Liver (tissue), 9 donors: Measurements from ENCODE around the gene CXCR4. TPM values are rescaled to one million over a fixed set of nuclear protein-coding genes. Genes with fewer than 3 reads are reported as not detected.
"Not testable (repeated sequence)": the region's sequence is repeated elsewhere in the genome, so short reads cannot be mapped to it uniquely, and the experiment has no call there.

Experiments
- DNase-seq: peaks from one replicate; pipeline ENCODE4 v3.0.0-alpha.2; 2017; ENCODE audit warnings: low spot score
- H3K27ac ChIP-seq, 2 donors: one replicate each; pipeline ENCODE4 v1.7.0; 2013; ENCODE audit warnings: inconsistent platforms in 2 of 2, low read length in 2 of 2, control low read depth in 1 of 2, low read depth in 1 of 2, mild to moderate bottlenecking in 1 of 2
- H3K27me3 ChIP-seq, 4 donors: one replicate each; pipeline versions ENCODE4 v1.6.1 to v1.7.0; 2013; ENCODE audit warnings: low read length in 3 of 4, inconsistent platforms in 1 of 4, mild to moderate bottlenecking in 1 of 4, moderate library complexity in 1 of 4; ENCODE audit not compliant: control insufficient read depth in 4 of 4, insufficient read depth in 4 of 4
- H3K36me3 ChIP-seq, 4 donors: one replicate each; pipeline versions ENCODE4 v1.6.1 to v1.7.0; 2013; ENCODE audit warnings: low read length in 3 of 4, mild to moderate bottlenecking in 3 of 4, low read depth in 1 of 4, moderate library complexity in 1 of 4; ENCODE audit not compliant: control insufficient read depth in 4 of 4, insufficient read depth in 3 of 4
- H3K4me1 ChIP-seq, 4 donors: one replicate each; pipeline versions ENCODE4 v1.6.1 to v1.7.0; 2013; ENCODE audit warnings: low read length in 3 of 4, mild to moderate bottlenecking in 3 of 4, moderate library complexity in 1 of 4; ENCODE audit not compliant: control insufficient read depth in 4 of 4, insufficient read depth in 4 of 4
- H3K4me3 ChIP-seq, 3 donors: one replicate each; pipeline versions ENCODE4 v1.6.1 to v1.7.0; 2013; ENCODE audit warnings: low read length in 3 of 3, control low read depth in 1 of 3, low read depth in 1 of 3, mild to moderate bottlenecking in 1 of 3
- H3K9ac ChIP-seq, 2 donors: one replicate each; pipeline ENCODE4 v1.7.0; 2013; ENCODE audit warnings: low read length in 2 of 2, mild to moderate bottlenecking in 2 of 2, moderate library complexity in 2 of 2, control low read depth in 1 of 2, low read depth in 1 of 2
- H3K9me3 ChIP-seq, 4 donors: one replicate each; pipeline versions ENCODE4 v1.6.1 to v1.7.0; 2013; ENCODE audit warnings: low read length in 3 of 4; ENCODE audit not compliant: control insufficient read depth in 4 of 4
- ATF3 ChIP-seq: IDR thresholded peaks from 2 replicates; pipeline ENCODE4 v1.6.1; 2016; ENCODE audit warnings: antibody characterized with exemption
- EGR1 ChIP-seq, 2 donors: IDR thresholded peaks; 2 replicates each; pipeline ENCODE4 v1.6.1; 2016 to 2018; ENCODE audit warnings: antibody characterized with exemption in 2 of 2, low read depth in 2 of 2
- FOXA1 ChIP-seq: IDR thresholded peaks from 2 replicates; pipeline ENCODE4 v1.6.1; 2016; ENCODE audit warnings: antibody characterized with exemption
- FOXA2 ChIP-seq: IDR thresholded peaks from 2 replicates; pipeline ENCODE4 v1.6.1; 2016; ENCODE audit warnings: antibody characterized with exemption
- GABPA ChIP-seq, 2 donors: IDR thresholded peaks in 1 of 2; conservative IDR thresholded peaks in 1 of 2; 2 replicates each; pipeline ENCODE4 v1.6.1; 2016; ENCODE audit warnings: antibody characterized with exemption in 2 of 2, mild to moderate bottlenecking in 1 of 2, moderate library complexity in 1 of 2
- HNF4A ChIP-seq, 2 donors: conservative IDR thresholded peaks; 2 replicates each; pipeline ENCODE4 v1.6.1; 2016; ENCODE audit warnings: antibody characterized with exemption in 2 of 2, mild to moderate bottlenecking in 2 of 2
- JUND ChIP-seq, 2 donors: IDR thresholded peaks; 2 replicates each; pipeline ENCODE4 v1.6.1; 2016; ENCODE audit warnings: antibody characterized with exemption in 2 of 2
- NR2F2 ChIP-seq: IDR thresholded peaks from 2 replicates; pipeline ENCODE4 v1.6.1; 2016; ENCODE audit warnings: antibody characterized with exemption
- RAD21 ChIP-seq, 2 donors: IDR thresholded peaks; 2 replicates each; pipeline ENCODE4 v1.6.1; 2016; ENCODE audit warnings: antibody characterized with exemption in 2 of 2, mild to moderate bottlenecking in 2 of 2
- YY1 ChIP-seq: IDR thresholded peaks from 2 replicates; pipeline ENCODE4 v1.6.1; 2016; ENCODE audit warnings: antibody characterized with exemption, mild to moderate bottlenecking
- WGBS: extraction: QIAGEN DNeasy Blood & Tissue Kit; methylation state at CpG from one replicate; pipeline ENCODE4 v1.1.7; 2013; 5-methylcytosine and 5-hydroxymethylcytosine counted together
- polyA plus RNA-seq, 2 donors: library from polyadenylated mRNA; stranded (reverse) in 1 of 2; unstranded in 1 of 2; fragments of 200-250 nt in 1 of 2; fragments of >200 nt in 1 of 2; fragmentation: Nextera tagmentation in 1 of 2; extraction: Ambion mirVana in 1 of 2; gene quantifications; one replicate each; pipeline versions ENCODE4 v1.2.1 to v1.2.3, GENCODE V29; 2013 to 2015
- total RNA-seq, 2 donors: library from RNA; depleted of rRNA; stranded (reverse); fragments of >200 nt; gene quantifications; one replicate each; pipeline ENCODE4 v1.2.3, GENCODE V29; 2014
- TF ChIP-seq, protein P1 (sequence below): IDR thresholded peaks from 2 replicates; pipeline ENCODE4 v1.6.1; 2016; ENCODE audit warnings: antibody characterized with exemption, mild to moderate bottlenecking
- TF ChIP-seq, protein P2 (sequence below): IDR thresholded peaks from 2 replicates; pipeline ENCODE4 v1.6.1; 2016; ENCODE audit warnings: antibody characterized with exemption
- TF ChIP-seq, protein P3 (sequence below): fragments of 150-350 bp; IDR thresholded peaks from 2 replicates; pipeline ENCODE4 v1.5.1; 2017; ENCODE audit warnings: improper control_type of control experiment, low read depth, low read length; ENCODE audit not compliant: missing input control
- donor health status: healthy.
- donor health status: healthy.
- donor health status: healthy.
- donor health status: healthy.
- donor health status: healthy.

The CXCR4 gene
- total and polyA plus RNA-seq, 4 donors = 5.0 to 9.0 (median 6.1) TPM

DNA sequence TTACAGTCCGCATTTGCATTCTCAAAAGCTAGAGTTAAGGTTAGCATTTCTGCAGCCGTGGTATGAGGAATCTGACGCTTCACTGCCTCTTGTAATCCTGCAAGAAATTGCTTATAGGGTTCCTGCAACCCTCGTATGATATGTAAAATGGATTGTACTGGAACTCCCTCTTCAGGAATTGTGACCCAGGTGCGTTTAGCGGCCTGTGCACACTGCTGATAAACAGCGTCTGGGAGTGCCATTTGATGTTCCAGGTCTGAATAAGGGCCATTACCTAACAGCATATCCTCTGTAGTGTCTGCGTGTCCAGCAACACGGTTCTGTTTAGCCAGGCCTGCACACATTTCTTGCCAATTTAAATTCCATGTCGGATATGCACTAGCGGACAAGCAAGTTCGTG is 42.5 kb downstream of the CXCR4 start:
- H3K27me3 ChIP-seq = no peaks in the 10 kb centered on the region
- TF ChIP-seq, protein P1, sequence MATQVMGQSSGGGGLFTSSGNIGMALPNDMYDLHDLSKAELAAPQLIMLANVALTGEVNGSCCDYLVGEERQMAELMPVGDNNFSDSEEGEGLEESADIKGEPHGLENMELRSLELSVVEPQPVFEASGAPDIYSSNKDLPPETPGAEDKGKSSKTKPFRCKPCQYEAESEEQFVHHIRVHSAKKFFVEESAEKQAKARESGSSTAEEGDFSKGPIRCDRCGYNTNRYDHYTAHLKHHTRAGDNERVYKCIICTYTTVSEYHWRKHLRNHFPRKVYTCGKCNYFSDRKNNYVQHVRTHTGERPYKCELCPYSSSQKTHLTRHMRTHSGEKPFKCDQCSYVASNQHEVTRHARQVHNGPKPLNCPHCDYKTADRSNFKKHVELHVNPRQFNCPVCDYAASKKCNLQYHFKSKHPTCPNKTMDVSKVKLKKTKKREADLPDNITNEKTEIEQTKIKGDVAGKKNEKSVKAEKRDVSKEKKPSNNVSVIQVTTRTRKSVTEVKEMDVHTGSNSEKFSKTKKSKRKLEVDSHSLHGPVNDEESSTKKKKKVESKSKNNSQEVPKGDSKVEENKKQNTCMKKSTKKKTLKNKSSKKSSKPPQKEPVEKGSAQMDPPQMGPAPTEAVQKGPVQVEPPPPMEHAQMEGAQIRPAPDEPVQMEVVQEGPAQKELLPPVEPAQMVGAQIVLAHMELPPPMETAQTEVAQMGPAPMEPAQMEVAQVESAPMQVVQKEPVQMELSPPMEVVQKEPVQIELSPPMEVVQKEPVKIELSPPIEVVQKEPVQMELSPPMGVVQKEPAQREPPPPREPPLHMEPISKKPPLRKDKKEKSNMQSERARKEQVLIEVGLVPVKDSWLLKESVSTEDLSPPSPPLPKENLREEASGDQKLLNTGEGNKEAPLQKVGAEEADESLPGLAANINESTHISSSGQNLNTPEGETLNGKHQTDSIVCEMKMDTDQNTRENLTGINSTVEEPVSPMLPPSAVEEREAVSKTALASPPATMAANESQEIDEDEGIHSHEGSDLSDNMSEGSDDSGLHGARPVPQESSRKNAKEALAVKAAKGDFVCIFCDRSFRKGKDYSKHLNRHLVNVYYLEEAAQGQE = no peak
- H3K9me3 ChIP-seq = no peaks in the 10 kb centered on the region
- H3K4me1 ChIP-seq = no peaks in the 10 kb centered on the region
- H3K27ac ChIP-seq = no peak overlapping the region
- H3K9ac ChIP-seq = no peak overlapping the region
- no peak overlapping the region for H3K4me3 ChIP-seq
- 81% methylated on average over 12 of the region's 12 CpGs for WGBS
- DNase-seq = no peak
- no peaks in the 10 kb centered on the region for H3K36me3 ChIP-seq

DNA sequence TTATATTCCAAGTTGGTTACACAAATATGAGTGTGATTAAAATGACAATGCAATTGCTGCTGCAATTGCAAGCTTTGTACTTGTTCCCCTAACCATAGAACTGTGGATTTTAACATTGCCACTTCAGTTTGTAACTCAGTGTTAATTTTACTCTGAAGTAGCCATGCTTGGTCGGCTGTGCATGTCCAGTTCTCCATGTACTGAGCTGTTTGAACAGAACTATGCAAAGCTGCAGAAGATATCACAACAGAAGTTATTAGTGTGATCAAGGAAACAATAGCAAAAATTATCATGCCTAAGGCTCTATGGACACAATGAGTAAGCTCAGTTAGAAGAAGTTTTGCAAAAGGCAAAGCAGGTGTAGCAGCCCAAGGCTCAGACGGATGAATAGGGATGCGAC is 45.3 kb downstream of the CXCR4 start:
- no peak for DNase-seq

DNA sequence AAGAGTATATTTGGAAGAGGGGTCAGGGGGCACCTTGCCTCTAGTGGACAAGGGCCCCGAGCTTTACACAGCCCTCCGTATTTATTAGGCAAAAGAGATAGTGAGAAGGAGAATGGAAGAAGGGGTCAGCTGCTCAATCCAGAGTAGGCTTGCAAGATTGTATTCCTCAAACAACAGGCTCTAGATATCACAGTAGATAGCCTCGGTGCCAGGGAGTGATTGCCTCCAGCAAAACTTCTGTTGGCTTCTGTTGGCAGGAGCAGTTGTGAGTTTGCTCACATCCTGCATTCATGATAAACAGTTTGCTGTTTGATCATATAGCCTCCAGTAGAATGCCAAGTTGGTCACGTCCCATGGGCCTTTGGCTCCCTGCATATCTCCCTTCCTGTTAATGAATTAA is 46.1 kb downstream of the CXCR4 start:
- not testable (repeated sequence) for H3K27me3 ChIP-seq, H3K9me3 ChIP-seq, H3K36me3 ChIP-seq, H3K4me3 ChIP-seq, H3K9ac ChIP-seq, DNase-seq, H3K4me1 ChIP-seq, H3K27ac ChIP-seq
- 81% methylated on average over 4 of the region's 4 CpGs for WGBS

More for the DNA sequence above, 45.3 kb downstream of the CXCR4 start:
- Histone ChIP-seq H3K27ac (no peak overlapping the region), H3K4me1 (no peaks in the 10 kb centered on the region), H3K9ac (no peak overlapping the region), H3K36me3 (no peaks in the 10 kb centered on the region), H3K9me3 (no peaks in the 10 kb centered on the region), H3K27me3 (no peaks in the 10 kb centered on the region), H3K4me3 (no peak overlapping the region)
- 91% methylated on average over 3 of the region's 3 CpGs for WGBS
- TF ChIP-seq GABPA (IDR thresholded peaks at IDR 0.05 in 1 of 2, conservative IDR thresholded peaks at IDR 0.05 in 1 of 2) (no peak), HNF4A (conservative IDR thresholded peaks at IDR 0.05) (no peak), FOXA2 (no peak), JUND (IDR thresholded peaks at IDR 0.05) (no peak), YY1 (no peak)

- Histone ChIP-seq H3K9me3 (no peaks in the 10 kb centered on the region), H3K27ac (no peak overlapping the region), H3K4me1 (no peaks in the 10 kb centered on the region), H3K4me3 (no peak overlapping the region), H3K36me3 (no peaks in the 10 kb centered on the region), H3K27me3 (no peaks in the 10 kb centered on the region), H3K9ac (no peak overlapping the region)
- TF ChIP-seq RAD21 (IDR thresholded peaks at IDR 0.05) (no peak), NR2F2 (no peak), FOXA1 (no peak), EGR1 (IDR thresholded peaks at IDR 0.05; ENCODE audit: low read depth in 2 of 2) (no peak), JUND (IDR thresholded peaks at IDR 0.05) (no peak), ATF3 (no peak), FOXA2 (no peak)
- TF ChIP-seq, protein P2, sequence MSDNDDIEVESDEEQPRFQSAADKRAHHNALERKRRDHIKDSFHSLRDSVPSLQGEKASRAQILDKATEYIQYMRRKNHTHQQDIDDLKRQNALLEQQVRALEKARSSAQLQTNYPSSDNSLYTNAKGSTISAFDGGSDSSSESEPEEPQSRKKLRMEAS = no peak
- TF ChIP-seq, protein P1 = no peak
- TF ChIP-seq, protein P3, sequence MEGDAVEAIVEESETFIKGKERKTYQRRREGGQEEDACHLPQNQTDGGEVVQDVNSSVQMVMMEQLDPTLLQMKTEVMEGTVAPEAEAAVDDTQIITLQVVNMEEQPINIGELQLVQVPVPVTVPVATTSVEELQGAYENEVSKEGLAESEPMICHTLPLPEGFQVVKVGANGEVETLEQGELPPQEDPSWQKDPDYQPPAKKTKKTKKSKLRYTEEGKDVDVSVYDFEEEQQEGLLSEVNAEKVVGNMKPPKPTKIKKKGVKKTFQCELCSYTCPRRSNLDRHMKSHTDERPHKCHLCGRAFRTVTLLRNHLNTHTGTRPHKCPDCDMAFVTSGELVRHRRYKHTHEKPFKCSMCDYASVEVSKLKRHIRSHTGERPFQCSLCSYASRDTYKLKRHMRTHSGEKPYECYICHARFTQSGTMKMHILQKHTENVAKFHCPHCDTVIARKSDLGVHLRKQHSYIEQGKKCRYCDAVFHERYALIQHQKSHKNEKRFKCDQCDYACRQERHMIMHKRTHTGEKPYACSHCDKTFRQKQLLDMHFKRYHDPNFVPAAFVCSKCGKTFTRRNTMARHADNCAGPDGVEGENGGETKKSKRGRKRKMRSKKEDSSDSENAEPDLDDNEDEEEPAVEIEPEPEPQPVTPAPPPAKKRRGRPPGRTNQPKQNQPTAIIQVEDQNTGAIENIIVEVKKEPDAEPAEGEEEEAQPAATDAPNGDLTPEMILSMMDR = no peak
- whole genome bisulfite sequencing = 97% methylated on average over 4 of the region's 4 CpGs
- DNase-seq = no peak
Measured at GRCh38 chr2:136070913-136071312, 47.0 kb downstream of the CXCR4 start.
